Right lung (tissue), 10 donors: ENCODE measurements around the gene LAMB1. TPM values are rescaled to one million over a fixed set of nuclear protein-coding genes. Genes with fewer than 3 reads are reported as not detected.
A peak's percentile ranks its signal among the peaks of the same experiment; 100 is the strongest.
"Not testable (repeated sequence)": the region's sequence is repeated elsewhere in the genome, so short reads cannot be mapped to it uniquely, and the experiment has no call there.

Experiments
- DNase-seq, 2 donors: peaks; one replicate each; pipeline ENCODE4 v3.0.0-alpha.2; 2013
- long read RNA-seq, 8 donors: transcript quantifications; one replicate each; lab custom pipeline, GENCODE V29; 2026
- polyA plus RNA-seq, 5 donors: library from polyadenylated mRNA; unstranded; fragments of 120-200 nt; gene quantifications; one replicate each; pipeline versions ENCODE4 v1.2.1 to v1.2.3, GENCODE V29; 2013; ENCODE audit warnings: inconsistent platforms in 1 of 5, low replicate concordance in 1 of 5; ENCODE audit not compliant: insufficient read length in 5 of 5, insufficient read depth in 1 of 5

The LAMB1 gene
- polyA plus RNA-seq, result 100 to 1,000 TPM; 434 to 575 (median 522) TPM
- long read RNA-seq, donor 1, full-length matches to known transcripts, result 48 of 361 reads
- long read RNA-seq, donor 1, partial matches to known transcripts, result 313 of 361 reads
- long read RNA-seq, donor 1, other reads (novel, unspliced or antisense), result 0 of 361 reads
- long read RNA-seq, donor 2, full-length matches to known transcripts, result 35 of 269 reads
- long read RNA-seq, donor 2, partial matches to known transcripts, result 234 of 269 reads
- long read RNA-seq, donor 2, other reads (novel, unspliced or antisense), result 0 of 269 reads
- long read RNA-seq, donor 3, full-length matches to known transcripts, result 48 of 392 reads
- long read RNA-seq, donor 3, partial matches to known transcripts, result 344 of 392 reads
- long read RNA-seq, donor 3, other reads (novel, unspliced or antisense), result 0 of 392 reads
- long read RNA-seq, donor 4, full-length matches to known transcripts, result 27 of 250 reads
- long read RNA-seq, donor 4, partial matches to known transcripts, result 223 of 250 reads
- long read RNA-seq, donor 4, other reads (novel, unspliced or antisense), result 0 of 250 reads
- long read RNA-seq, donor 5, full-length matches to known transcripts, result 42 of 470 reads
- long read RNA-seq, donor 5, partial matches to known transcripts, result 428 of 470 reads
- long read RNA-seq, donor 5, other reads (novel, unspliced or antisense), result 0 of 470 reads
- long read RNA-seq, donor 6, full-length matches to known transcripts, result 33 of 400 reads
- long read RNA-seq, donor 6, partial matches to known transcripts, result 367 of 400 reads
- long read RNA-seq, donor 6, other reads (novel, unspliced or antisense), result 0 of 400 reads
- long read RNA-seq, donor 7, full-length matches to known transcripts, result 30 of 631 reads
- long read RNA-seq, donor 7, partial matches to known transcripts, result 585 of 631 reads
- long read RNA-seq, donor 7, other reads (novel, unspliced or antisense), result 16 of 631 reads
- long read RNA-seq, donor 8, full-length matches to known transcripts, result 16 of 96 reads
- long read RNA-seq, donor 8, partial matches to known transcripts, result 80 of 96 reads
- long read RNA-seq, donor 8, other reads (novel, unspliced or antisense), result 0 of 96 reads

DNA sequence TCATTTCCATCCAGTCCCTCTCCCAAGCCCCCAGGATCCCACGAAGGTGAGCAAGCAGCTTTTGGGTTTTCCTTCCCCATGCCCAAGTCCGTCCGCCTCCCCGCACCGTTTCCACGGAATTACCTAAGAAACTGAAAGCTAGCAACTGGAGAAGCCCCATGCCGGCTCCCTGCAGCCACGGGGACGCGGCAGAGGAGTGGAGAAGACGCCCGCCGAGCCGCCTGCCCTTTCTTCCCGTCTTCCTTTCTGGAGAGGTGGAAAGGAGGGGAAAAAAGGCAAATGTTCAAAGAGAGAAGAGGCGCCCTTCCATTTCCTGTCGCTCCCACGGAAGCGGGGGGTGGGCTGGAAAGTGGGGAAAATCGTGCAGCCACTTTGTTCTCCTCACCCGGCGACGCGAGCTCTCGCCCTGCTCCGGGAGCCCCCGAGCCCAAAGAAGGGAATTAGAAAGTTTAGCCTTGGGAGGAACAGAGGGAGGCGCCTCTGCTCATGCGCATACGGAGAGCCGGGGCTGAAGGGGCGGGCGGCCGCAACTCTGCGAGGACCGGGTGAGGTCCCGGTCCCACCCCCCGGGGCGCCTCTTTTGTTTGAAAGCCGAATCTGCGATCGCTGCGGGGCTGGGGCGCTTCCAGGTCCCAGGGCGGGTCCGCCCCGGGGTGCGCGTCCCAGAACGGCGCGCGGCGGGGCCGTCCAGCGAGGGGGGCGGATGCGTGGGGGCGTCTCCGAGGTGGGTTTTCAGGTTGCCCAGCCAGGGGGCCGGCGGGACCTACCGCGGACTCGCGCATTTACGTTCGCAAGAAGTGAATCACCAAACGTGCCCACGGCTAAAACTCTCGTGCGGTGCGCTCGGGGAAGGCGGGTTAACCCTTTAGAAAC, at the start of gene LAMB1:
LAMB1 (minus strand) TSS at position 436 of the 873 bp plus-strand sequence; CDS start at position 160, 276 bp downstream.
- peak; percentile 75 to 76 for DNase-seq

- DNase-seq, result no peak
These were observed 48.5 kb upstream of the LAMB1 start for GRCh38 chr7:108051454-108051853.

DNA sequence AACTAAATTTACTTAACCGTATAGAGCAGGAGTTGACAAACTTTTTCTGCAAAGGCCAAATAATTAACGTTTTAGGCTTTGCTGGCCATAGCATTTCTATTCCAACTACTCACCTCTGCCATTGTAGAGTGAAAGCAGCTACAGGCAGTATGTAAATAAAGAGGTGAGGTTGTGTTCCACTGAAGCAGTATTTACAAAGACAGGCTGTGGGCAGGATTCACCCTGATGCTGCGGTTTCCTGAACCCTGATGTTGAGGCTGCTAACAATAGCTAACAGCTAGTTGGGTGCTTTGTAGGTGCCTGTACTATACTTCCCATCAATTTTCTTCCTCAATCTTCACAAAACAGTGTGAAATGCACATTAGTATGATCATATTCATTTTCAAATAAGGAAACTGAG, 47.0 kb upstream of the LAMB1 start:
- DNase-seq, result no peak

DNA sequence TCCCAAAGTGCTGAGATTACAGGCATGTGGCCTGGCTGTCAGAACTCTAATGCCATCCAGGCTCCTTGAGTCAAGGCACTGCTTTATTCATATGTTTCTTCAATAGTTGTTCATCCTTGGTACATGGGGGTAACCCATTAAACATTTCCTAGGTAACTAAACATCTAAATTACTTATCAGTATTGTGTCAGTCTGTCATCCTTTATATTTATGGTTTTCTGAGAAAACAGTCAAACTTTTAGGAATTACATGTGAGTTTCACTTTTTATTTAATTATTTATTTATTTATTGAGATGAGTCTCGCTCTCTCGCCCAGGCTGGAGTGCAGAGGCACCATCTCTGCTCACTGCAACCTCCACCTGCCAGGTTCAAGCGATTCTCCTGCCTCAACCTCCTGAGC, 45.5 kb upstream of the LAMB1 start:
- no peak for DNase-seq

DNA sequence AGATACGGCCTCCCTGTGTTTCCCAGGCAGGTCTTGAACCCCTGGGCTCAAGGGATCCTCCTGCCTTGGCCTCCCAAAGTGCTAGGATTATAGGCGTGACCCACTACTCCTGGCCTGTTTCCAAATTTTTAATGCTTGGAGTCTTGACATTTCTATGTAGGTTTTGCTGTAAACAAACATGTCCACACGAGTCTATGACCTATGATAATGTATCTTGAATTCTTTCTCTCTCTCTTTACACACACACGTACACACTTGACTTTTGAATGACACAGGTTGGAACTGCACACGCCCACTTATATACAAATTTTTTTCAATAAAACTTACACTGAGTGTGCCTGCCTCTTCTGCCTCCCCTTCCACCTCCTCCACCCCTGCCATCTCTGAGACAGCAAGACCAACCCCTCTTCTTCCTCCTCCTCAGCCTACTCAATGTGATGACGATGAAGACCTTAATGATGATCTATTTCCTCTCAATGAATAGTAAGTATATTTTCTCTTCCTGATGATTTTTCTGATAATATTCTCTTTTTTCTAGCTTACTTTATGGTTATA, 44.1 kb upstream of the LAMB1 start:
- DNase-seq, result no peak

GRCh38 chr7:108045669-108046068, 42.7 kb upstream of the LAMB1 start:
- peak in 1 of 2 donors; percentile 53 for DNase-seq

GRCh38 chr7:108045154-108045553, 42.2 kb upstream of the LAMB1 start:
- DNase-seq, result peak in 1 of 2 donors; percentile 27

- no peak for DNase-seq
These were observed 41.4 kb upstream of the LAMB1 start for GRCh38 chr7:108044345-108044744.

- no peak for DNase-seq
These were observed 36.0 kb upstream of the LAMB1 start for GRCh38 chr7:108038986-108039385.

DNA sequence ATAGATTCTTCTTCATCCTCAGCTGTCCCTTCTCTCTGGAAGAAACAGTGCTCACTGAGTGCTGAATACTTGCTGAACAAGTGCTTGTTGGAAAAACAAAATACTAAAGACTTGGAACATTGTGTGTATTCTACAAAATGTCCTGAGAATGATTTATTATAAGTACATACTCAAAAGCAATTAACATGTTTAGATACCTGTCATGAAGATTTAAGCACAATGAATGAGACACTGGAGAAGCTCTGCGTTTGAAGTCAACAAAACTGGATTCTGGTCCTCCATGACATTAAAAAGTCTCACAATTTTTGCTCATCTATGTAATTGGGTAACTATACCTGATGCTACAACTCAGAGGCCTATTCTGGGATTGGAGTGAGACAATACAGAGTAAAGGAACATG, 34.8 kb upstream of the LAMB1 start:
- no peak for DNase-seq

DNA sequence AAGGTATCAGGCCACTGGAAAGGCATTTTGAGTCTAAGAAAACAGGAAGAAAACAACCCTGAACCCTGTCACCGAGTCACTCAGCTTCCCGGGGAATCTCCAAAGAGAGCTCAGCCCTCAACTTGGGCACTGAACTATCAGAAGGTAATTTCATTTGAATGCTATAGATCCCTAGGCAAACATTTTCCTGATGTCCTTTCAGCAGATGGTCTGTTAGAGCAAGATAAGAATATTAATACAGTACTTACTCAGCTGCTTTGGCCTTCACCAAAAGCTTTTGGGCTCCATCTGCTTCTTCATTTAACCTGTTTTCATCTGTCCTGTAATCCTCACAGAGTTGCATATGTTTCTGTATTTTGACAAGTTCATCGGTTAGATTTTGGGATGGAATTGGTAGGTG, 34.2 kb upstream of the LAMB1 start:
- DNase-seq, result no peak

- DNase-seq, result no peak
These were observed 31.6 kb upstream of the LAMB1 start for GRCh38 chr7:108034586-108034985.

GRCh38 chr7:108033776-108034497, 31.0 kb upstream of the LAMB1 start:
- DNase-seq, result no peak

GRCh38 chr7:108033309-108033708, 30.3 kb upstream of the LAMB1 start:
- not testable (repeated sequence) for DNase-seq

- no peak for DNase-seq
These were observed 27.6 kb upstream of the LAMB1 start for GRCh38 chr7:108030516-108030915.

GRCh38 chr7:108029034-108029433, 26.1 kb upstream of the LAMB1 start:
- no peak for DNase-seq

- no peak for DNase-seq
These were observed 25.1 kb upstream of the LAMB1 start for GRCh38 chr7:108028111-108028510.

- no peak for DNase-seq
These were observed 24.3 kb upstream of the LAMB1 start for GRCh38 chr7:108027239-108027638.

DNA sequence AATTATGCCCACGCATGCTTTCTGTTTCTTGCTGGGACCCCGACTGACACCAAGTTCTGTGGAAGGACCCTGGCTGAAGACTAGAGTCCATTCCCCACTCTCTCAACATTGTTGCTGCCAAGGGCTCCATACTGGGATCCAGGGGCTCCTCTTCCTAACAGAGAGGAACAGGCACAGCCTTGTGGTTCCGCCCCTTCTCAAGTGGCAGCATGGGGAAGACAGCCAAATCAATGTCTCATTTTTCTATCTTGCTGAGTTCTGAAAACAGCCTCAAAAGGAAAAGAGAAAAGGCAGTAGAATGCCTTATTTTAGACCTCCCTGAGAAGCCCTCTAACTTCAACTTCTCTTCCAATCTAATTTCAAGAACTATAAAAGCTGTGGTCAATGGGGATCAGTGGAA, 23.7 kb upstream of the LAMB1 start:
- DNase-seq, result no peak

DNA sequence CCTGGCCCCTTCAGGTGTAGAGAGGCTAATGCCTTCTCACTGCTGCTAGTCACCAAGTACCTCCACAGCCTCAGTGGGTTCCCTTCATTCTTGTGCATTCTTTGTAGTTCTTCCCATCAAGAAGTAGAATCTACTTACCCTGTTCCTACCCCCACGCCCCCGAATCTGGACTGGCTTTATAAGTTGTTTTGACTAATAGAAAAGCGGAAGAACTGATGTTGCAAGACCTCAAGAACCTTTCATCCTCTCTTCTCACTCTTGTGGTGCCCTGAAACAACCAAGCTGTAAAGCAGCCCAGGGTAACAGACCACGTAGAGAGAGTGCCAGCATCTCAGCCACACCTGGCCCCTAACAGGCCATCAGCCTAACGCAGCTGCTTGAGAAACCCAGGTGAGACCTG, 23.2 kb upstream of the LAMB1 start:
- DNase-seq, result no peak
